HCT116 (cell line): ENCODE measurements around the gene TRPM3.

ENCODE experiments used
- EGR1 ChIP-seq: IDR thresholded peaks from 2 replicates; pipeline ENCODE4 v1.6.1; 2012; ENCODE audit warnings: low read depth
- YY1 ChIP-seq: IDR thresholded peaks from 2 replicates; pipeline ENCODE4 v1.6.1; 2011; ENCODE audit warnings: low read length, low read depth, moderate library complexity, mild to moderate bottlenecking; ENCODE audit not compliant: insufficient replicate concordance; ENCODE audit errors: extremely low read depth
- ZFX ChIP-seq: fragments of 450-650 bp; IDR thresholded peaks from 2 replicates; pipeline ENCODE4 v1.6.1; 2017
- TF ChIP-seq, protein P1 (sequence below), 3 experiments: fragments of 200-600 bp in 1 of 3; sonication (generic) in 1 of 3; IDR thresholded peaks in 2 of 3; conservative IDR thresholded peaks in 1 of 3; 2 replicates each; pipeline ENCODE4 v1.5.1; 2012 to 2017; ENCODE audit warnings: low read depth in 2 of 3, low read length in 2 of 3, antibody characterized with exemption in 1 of 3, borderline replicate concordance in 1 of 3, control low read depth in 1 of 3, mild to moderate bottlenecking in 1 of 3, mixed read lengths in 1 of 3, mixed run types in 1 of 3, moderate library complexity in 1 of 3; ENCODE audit not compliant: insufficient read depth in 1 of 3
- TF ChIP-seq, protein P2 (sequence below): IDR thresholded peaks from 2 replicates; pipeline ENCODE4 v1.6.1; 2012

DNA sequence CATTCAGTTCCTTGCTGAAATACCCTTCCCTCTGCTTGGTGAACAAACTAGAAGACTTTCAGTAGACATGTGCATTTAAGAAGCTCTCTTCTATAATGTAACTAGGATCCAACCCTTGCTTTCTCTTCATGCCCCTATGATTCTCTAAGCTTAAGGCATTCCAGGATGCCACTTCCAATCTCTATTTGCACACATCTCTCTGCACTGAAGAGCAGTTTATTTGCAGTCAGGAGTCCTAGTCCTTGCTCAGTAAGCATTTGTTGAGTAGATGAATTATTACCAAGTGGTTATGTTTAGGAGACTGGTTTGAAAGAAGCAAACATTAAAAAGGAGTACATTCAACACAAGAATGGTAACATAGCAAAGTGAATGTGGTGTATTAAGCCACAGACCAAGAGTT is 432.7 kb downstream of the TRPM3 start:
- TF ChIP-seq ZFX = no peak
- TF ChIP-seq, protein P1, sequence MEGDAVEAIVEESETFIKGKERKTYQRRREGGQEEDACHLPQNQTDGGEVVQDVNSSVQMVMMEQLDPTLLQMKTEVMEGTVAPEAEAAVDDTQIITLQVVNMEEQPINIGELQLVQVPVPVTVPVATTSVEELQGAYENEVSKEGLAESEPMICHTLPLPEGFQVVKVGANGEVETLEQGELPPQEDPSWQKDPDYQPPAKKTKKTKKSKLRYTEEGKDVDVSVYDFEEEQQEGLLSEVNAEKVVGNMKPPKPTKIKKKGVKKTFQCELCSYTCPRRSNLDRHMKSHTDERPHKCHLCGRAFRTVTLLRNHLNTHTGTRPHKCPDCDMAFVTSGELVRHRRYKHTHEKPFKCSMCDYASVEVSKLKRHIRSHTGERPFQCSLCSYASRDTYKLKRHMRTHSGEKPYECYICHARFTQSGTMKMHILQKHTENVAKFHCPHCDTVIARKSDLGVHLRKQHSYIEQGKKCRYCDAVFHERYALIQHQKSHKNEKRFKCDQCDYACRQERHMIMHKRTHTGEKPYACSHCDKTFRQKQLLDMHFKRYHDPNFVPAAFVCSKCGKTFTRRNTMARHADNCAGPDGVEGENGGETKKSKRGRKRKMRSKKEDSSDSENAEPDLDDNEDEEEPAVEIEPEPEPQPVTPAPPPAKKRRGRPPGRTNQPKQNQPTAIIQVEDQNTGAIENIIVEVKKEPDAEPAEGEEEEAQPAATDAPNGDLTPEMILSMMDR (IDR thresholded peaks at IDR 0.05 in 2 of 3, conservative IDR thresholded peaks at IDR 0.05 in 1 of 3; ENCODE audit: borderline replicate concordance in 1 of 3, insufficient read depth in 1 of 3, low read depth in 2 of 3, low read length in 2 of 3) = no peak
- TF ChIP-seq EGR1 = no peak
- TF ChIP-seq, protein P2, sequence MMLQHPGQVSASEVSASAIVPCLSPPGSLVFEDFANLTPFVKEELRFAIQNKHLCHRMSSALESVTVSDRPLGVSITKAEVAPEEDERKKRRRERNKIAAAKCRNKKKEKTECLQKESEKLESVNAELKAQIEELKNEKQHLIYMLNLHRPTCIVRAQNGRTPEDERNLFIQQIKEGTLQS = no peak
- TF ChIP-seq YY1 = no peak
